ENCODE measurements around the gene PAXX.
"Not testable (repeated sequence)": the region's sequence is repeated elsewhere in the genome, so short reads cannot be mapped to it uniquely, and the experiment has no call there.

The PAXX gene

DNA sequence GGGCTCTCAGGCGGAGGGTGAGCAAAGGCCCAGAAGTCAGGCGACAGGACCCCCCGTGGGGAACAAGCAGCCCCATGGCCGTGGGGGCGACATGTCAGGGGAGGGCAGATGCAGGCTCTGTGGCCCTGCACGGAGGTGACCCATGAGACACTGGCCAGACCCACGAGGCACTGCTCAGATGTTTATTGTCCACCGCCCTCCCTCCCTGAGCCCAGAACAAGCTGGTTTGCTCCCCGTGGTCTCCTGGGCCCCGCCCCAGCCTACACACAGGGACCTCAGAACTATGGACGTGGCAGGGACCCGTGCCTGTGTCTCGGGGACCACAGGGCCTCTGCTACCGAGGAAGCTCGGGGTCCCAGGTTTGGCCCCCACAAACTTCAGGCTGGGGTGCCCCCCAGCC, 37.8 kb downstream of the PAXX start:
- no peak for DNase-seq (ENCODE audit: low read depth in 2 of 2, low spot score in 1 of 2)

DNA sequence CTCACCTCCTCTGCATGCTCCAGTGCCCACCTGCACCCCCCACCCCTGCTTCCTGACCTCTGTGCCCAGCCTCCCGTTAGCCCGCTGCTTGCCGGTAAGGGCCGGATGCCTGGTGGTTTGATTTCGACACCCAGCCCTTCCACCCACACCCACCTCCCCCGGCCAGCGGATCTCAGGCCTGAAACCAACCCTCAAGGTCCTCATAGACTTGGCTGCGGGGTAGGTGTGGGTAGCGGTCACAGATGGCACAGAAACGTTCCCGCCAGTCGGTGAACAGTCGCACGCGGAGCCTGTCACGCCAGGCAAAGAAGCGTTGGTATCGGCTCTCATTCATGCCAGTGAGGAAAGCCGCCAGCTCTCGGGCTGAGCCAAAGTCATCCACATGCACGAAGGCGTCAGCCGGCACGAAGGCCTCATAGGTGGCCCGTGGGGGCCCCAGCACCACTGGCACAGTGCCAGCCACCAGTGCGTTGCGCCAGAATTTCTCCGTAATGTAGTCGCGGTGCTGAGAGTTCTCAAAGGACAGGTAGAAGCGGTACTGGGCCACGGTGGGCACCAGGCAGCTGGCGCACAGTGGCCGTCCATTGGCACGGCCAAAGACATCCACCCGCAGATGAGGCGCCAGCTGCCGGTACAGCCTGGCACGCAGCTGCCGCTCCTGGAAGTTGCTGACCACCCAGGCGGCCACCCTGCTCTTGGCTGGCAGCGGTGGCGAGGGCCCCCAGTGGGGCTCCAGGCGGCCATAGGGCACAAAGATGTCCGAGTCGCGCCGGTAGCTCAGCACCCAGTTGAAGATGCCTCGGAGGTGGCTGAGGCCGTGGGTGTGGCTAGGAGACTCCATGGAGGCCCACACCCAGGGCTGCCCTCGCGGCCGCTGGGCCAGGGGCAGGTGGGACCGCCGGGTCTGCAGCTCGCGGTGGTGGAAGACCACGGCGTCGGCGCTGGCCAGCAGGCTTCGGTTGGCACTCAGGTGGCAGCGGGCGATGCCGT, 38.6 kb downstream of the PAXX start:
- DNase-seq (ENCODE audit: low read depth in 2 of 2, low spot score in 1 of 2) = no peak

GRCh38 chr9:137031904-137032640, 39.9 kb downstream of the PAXX start, which contains the start of gene FUT7:
TSS of gene FUT7 (minus strand) at chr9:137032088. CDS start at chr9:137031991, 97 bp downstream.
- DNase-seq (ENCODE audit: low read depth in 2 of 2, low spot score in 1 of 2) = no peak

GRCh38 chr9:137032858-137033257, 40.6 kb downstream of the PAXX start:
- DNase-seq (ENCODE audit: low read depth in 2 of 2, low spot score in 1 of 2) = no peak

DNA sequence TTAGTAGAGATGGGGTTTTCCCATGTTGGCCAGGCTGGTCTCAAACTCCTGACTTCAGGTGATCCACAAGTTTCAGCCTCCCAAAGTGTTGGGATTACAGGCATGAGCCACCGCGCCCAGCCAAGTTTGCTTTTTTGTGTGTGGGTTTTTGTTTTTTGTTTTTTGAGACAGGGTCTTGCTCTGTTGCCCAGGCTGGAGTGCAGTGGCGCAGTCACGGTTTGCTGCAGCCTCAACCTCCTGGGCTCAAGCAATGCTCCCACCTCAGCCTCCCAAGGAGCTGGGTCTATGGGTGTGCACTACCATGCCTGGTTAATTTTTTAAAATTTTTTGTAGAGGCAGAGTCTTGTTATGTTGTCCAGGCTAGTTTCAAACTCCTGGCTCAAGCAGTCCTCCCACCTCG, 41.3 kb downstream of the PAXX start:
- not testable (repeated sequence) for DNase-seq (ENCODE audit: low read depth in 2 of 2, low spot score in 1 of 2)

- no peak for DNase-seq (ENCODE audit: low read depth in 2 of 2, low spot score in 1 of 2)
These were observed 42.0 kb downstream of the PAXX start for GRCh38 chr9:137034039-137034708.

DNA sequence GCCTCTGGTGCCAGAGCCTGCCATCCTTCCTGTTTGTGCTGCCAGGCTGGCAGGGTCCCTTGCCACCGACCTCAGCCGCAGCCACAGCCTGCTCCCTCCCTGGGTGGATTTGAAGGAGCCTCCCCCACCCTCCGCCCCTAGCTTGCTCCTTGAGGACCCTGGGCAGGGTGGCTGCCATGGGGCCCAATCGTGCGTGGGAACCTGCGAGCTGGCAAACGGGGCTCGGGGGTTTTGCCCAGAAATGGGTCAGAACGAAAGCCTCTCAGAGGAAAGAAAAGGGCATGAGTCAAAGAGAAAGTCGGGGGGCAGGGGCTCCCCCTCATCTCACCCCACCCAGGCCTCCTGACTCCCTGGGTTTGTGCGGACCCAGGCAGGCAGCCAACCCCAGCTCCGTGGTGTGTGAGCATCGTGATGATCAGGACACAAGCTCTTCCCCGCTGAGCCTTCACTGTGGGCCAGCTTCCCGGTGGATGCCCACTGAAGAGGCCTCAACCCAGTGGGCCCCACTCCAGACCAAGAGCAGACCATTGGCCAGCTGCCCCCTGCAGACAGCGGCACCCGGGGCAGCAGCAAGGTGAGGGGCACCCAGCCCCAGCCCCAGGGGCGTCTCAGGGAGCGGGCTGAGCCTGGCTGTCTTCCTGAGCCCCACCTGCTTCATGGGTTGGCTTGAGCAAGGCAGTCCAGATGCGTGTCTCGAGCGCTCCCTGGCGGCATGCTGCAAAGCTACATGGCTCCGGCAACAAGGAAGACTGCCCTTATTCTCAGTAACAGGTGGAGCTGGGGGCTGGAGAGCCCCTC, 42.7 kb downstream of the PAXX start:
- peak; percentile 72 to 73 for DNase-seq (ENCODE audit: low read depth in 2 of 2, low spot score in 1 of 2)

- DNase-seq (ENCODE audit: low read depth in 2 of 2, low spot score in 1 of 2) = no peak
These were observed 43.2 kb downstream of the PAXX start for GRCh38 chr9:137035507-137035834.

- DNase-seq (ENCODE audit: low read depth in 2 of 2, low spot score in 1 of 2) = no peak
These were observed 43.7 kb downstream of the PAXX start for GRCh38 chr9:137035937-137036336.

GRCh38 chr9:137037035-137037434, 44.8 kb downstream of the PAXX start:
- DNase-seq (ENCODE audit: low read depth in 2 of 2, low spot score in 1 of 2) = no peak

DNA sequence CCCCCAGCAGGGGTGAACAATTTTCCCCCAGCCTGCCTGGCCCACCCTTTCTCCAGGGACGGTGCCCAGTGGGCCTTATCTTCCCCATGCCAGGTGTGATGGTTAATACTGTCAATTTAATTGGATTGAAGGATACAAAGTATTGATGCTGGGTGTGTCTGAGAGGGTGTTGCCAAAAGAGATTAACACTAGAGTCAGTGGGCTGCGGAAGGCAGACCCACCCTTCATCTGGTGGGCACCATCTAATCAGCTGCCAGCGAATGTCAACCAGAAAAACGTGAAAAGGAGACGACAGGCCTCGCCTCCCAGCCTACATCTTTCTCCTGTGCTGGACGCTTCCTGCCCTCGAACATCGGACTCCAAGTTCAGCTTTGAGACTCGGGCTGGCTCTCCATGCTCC, 45.3 kb downstream of the PAXX start:
- no peak for DNase-seq (ENCODE audit: low read depth in 2 of 2, low spot score in 1 of 2)

GRCh38 chr9:137038916-137039315, 46.7 kb downstream of the PAXX start:
- DNase-seq (ENCODE audit: low read depth in 2 of 2, low spot score in 1 of 2) = no peak

GRCh38 chr9:137039611-137040366, 47.6 kb downstream of the PAXX start:
- no peak for DNase-seq (ENCODE audit: low read depth in 2 of 2, low spot score in 1 of 2)

DNA sequence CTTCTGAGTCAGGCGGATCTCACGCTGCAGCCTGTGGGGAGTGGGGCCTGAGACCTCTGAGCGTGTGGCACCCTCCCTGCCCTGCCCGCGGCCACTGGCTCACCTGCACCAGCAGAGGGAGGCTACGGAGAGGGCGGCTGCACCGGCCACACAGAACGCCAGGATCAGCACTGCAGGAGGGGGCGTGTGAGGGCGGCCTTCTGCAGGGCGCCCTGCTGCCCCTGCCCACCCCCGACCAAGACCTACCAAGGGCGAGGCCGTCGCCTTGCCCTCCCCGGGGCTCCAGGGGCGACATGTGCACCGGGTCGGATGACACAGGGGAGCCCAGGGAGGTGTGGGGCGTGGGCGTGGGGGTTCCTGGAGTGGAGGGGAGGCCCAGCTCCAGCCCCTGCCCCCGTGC, 48.3 kb downstream of the PAXX start:
- no peak for DNase-seq (ENCODE audit: low read depth in 2 of 2, low spot score in 1 of 2)

- DNase-seq (ENCODE audit: low read depth in 2 of 2, low spot score in 1 of 2) = no peak
These were observed 48.9 kb downstream of the PAXX start for GRCh38 chr9:137041124-137041523.

DNA sequence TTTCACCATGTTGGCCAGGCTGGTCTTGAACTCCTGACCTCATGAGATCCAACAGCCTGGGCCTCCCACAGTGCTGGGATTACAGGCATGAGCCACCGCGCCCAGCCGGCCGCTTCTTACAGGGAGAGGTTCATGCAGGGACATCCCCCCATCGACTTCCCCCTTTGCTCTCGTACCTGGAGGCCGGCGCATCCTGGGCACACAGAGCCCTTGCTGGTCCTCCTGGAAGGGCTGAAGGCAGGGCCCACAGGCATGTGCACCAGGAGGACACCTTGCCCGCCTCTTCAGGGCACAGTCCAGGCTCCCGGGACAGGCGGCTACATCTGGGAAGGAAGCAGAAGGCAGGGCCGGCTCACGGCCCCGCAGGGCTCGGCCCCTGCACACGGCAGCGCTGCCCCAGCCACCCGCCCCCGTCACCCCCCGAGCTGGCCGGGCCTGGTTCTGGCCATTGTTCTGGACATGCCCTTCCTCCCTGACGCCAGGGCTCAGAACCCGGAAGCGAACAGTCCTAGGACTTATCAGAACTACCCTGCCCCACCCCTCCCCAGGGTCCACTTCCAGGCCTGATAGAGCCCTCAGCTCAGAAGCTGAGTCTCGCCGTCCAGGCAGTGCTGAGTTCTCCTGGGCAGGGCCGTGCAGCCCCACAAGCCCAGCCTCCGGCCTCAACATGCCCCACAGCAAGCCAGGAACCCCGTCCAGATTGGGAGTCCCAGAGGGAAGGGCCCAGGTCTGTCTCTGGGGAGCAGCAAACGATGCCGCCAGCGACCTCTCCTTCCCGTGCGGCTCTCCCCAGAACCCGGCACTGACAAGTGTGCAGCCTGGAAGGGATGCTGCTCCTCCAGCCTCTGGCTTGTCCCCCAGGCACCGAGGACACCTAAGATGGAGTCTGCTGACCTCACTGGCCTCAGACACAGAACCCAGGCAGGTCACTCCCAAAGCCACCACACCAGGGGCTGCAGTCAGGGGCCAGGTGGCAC, 50.8 kb downstream of the PAXX start:
- DNase-seq (ENCODE audit: low read depth in 2 of 2, low spot score in 1 of 2) = no peak
